ENCODE measurements around the gene EZH2. TPM values are rescaled to one million over a fixed set of nuclear protein-coding genes. Genes with fewer than 3 reads are reported as not detected.

Gene EZH2
- total RNA-seq: 2.8 and 3.1 TPM in 2 replicates

DNA sequence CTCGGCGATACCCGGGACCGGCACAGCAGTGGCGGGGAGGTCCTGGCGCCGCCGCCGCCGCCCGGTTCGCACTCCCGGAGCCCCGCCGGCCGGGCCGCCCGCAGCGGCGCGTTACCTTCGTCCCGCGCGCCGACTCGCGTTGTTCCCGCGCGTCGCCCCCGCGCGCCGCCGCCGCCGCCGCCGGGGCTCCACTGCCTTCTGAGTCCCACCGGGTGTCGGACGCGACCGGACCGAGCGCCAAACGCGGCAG lies at the start of gene EZH2:
Gene EZH2, minus strand, starts transcription at position 243 of the 250 bp plus-strand sequence. CDS start 36,993 bp downstream, outside the sequence.

Other genes starting within 250 kb of the EZH2 start
- gene CUL1, start 185.4 kb downstream of the EZH2 start, total RNA-seq: 38.4 and 48.0 TPM in 2 replicates
- 422 and 623 TPM in 2 replicates for gene PDIA4, start 144.2 kb upstream of the EZH2 start, total RNA-seq
- 3.0 and 4.9 TPM in 2 replicates for gene ZNF786, start 206.4 kb upstream of the EZH2 start, total RNA-seq
- 4.4 and 5.8 TPM in 2 replicates for gene ZNF425, start 242.0 kb upstream of the EZH2 start, total RNA-seq

Data from smooth muscle cell of bladder (primary cell).